ENCODE measurements around the gene CLDN8.

DNA sequence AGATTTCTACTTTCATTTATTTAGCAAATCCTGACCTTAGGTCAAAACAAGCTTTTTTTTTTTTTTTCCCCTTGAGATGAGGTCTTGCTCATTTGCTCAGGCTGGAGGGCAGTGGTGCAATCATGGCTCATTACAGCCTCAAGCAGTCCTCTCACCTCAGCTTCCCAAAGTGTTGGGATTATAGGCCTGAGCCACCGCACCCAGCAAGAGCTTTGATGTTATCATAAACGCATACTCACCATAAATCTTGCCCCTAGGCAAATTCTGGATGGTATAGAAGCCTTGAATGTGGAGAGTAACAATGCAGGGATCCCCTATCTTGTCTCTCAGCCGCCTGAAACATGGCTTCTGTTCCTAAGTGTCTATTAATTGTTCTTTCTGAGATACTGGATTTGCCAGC lies 24.8 kb upstream of the CLDN8 start:
- TF ChIP-seq, protein P1, sequence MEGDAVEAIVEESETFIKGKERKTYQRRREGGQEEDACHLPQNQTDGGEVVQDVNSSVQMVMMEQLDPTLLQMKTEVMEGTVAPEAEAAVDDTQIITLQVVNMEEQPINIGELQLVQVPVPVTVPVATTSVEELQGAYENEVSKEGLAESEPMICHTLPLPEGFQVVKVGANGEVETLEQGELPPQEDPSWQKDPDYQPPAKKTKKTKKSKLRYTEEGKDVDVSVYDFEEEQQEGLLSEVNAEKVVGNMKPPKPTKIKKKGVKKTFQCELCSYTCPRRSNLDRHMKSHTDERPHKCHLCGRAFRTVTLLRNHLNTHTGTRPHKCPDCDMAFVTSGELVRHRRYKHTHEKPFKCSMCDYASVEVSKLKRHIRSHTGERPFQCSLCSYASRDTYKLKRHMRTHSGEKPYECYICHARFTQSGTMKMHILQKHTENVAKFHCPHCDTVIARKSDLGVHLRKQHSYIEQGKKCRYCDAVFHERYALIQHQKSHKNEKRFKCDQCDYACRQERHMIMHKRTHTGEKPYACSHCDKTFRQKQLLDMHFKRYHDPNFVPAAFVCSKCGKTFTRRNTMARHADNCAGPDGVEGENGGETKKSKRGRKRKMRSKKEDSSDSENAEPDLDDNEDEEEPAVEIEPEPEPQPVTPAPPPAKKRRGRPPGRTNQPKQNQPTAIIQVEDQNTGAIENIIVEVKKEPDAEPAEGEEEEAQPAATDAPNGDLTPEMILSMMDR (IDR thresholded peaks at IDR 0.05; ENCODE audit: low read depth, low read length), result no peak
- TF ChIP-seq POLR2A (IDR thresholded peaks at IDR 0.05; ENCODE audit: extremely low read depth, insufficient read length), result no peak
